K562 (cell line): ENCODE results near the gene RAD23B. TPM values are rescaled to one million over a fixed set of nuclear protein-coding genes. Genes with fewer than 3 reads are reported as not detected.

ENCODE experiments used
- ARID1B ChIP-seq: fragments of 450-650 bp; IDR thresholded peaks from 2 replicates; pipeline ENCODE4 v1.6.1; 2016; ENCODE audit warnings: antibody characterized with exemption, mild to moderate bottlenecking, inconsistent platforms
- ASH1L ChIP-seq: fragments of 450-650 bp; IDR thresholded peaks from 2 replicates; pipeline ENCODE4 v1.6.1; 2018; ENCODE audit warnings: borderline replicate concordance, mild to moderate bottlenecking, low read depth; ENCODE audit not compliant: partially characterized antibody
- CBFA2T2 ChIP-seq: fragments of 450-650 bp; conservative IDR thresholded peaks from 2 replicates; pipeline ENCODE4 v1.6.1; 2017; ENCODE audit warnings: mild to moderate bottlenecking
- CBFA2T3 ChIP-seq: fragments of 450-650 bp; IDR thresholded peaks from 2 replicates; pipeline ENCODE4 v1.6.1; 2017
- FOXA3 ChIP-seq, 2 experiments: fragments of 450-650 bp in 1 of 2; sonication (generic) in 1 of 2; formaldehyde crosslinking; IDR thresholded peaks in 1 of 2; conservative IDR thresholded peaks in 1 of 2; 2 replicates each; pipeline versions ENCODE4 v1.4.0 to v1.8.0; 2020 to 2022; ENCODE audit warnings: mild to moderate bottlenecking in 2 of 2, missing genetic modification reagents in 1 of 2
- HDAC2 ChIP-seq: fragments of 450-650 bp; IDR thresholded peaks from 2 replicates; pipeline ENCODE4 v1.6.1; 2016; ENCODE audit warnings: mild to moderate bottlenecking
- HDGF ChIP-seq: fragments of 450-650 bp; IDR thresholded peaks from 2 replicates; pipeline ENCODE4 v1.6.1; 2016
- KLF16 ChIP-seq: IDR thresholded peaks from 2 replicates; pipeline ENCODE4 v1.6.1; 2016; ENCODE audit warnings: antibody characterized with exemption
- LEF1 ChIP-seq: fragments of 450-650 bp; IDR thresholded peaks from 2 replicates; pipeline ENCODE4 v1.6.1; 2016; ENCODE audit warnings: mild to moderate bottlenecking
- NCOR1 ChIP-seq: fragments of 450-650 bp; IDR thresholded peaks from 2 replicates; pipeline ENCODE4 v1.6.1; 2016; ENCODE audit warnings: mild to moderate bottlenecking, moderate library complexity
- NFIC ChIP-seq: fragments of 450-650 bp; IDR thresholded peaks from 2 replicates; pipeline ENCODE4 v1.6.1; 2017; ENCODE audit warnings: mild to moderate bottlenecking, inconsistent platforms
- NFIX ChIP-seq: fragments of 250-450 bp; sonication (Bioruptor Pico); IDR thresholded peaks from 2 replicates; pipeline ENCODE4 v1.4.0; 2020; ENCODE audit warnings: low read depth, mild to moderate bottlenecking, moderate library complexity
- PML ChIP-seq: IDR thresholded peaks from 2 replicates; pipeline ENCODE4 v1.6.1; 2012; ENCODE audit warnings: low read length, inconsistent platforms
- PYGO2 ChIP-seq: fragments of 450-650 bp; IDR thresholded peaks from 2 replicates; pipeline ENCODE4 v1.6.1; 2016; ENCODE audit warnings: mild to moderate bottlenecking, missing genetic modification characterization, moderate library complexity, missing compliant biosample characterization
- SOX6 ChIP-seq: fragments of 450-650 bp; IDR thresholded peaks from 2 replicates; pipeline ENCODE4 v1.6.1; 2014; ENCODE audit warnings: mild to moderate bottlenecking
- TAL1 ChIP-seq: fragments of 450-650 bp; IDR thresholded peaks from 2 replicates; pipeline ENCODE4 v1.6.1; 2016; ENCODE audit warnings: mild to moderate bottlenecking
- TCF3 ChIP-seq: sonication (generic); formaldehyde crosslinking; IDR thresholded peaks from 2 replicates; pipeline ENCODE4 v1.4.0; 2020; ENCODE audit warnings: mild to moderate bottlenecking, missing genetic modification reagents
- TEAD4 ChIP-seq, 2 experiments: sonication (generic) in 1 of 2; formaldehyde crosslinking in 1 of 2; IDR thresholded peaks; 2 replicates each; pipeline versions ENCODE4 v1.6.1 to v1.8.0; 2012 to 2022; ENCODE audit warnings: borderline replicate concordance in 1 of 2, inconsistent platforms in 1 of 2, low read length in 1 of 2, mild to moderate bottlenecking in 1 of 2, missing genetic modification reagents in 1 of 2
- TRIM24 ChIP-seq, 2 experiments: fragments of 450-650 bp; IDR thresholded peaks; 2 replicates each; pipeline ENCODE4 v1.6.1; 2016
- ZC3H4 ChIP-seq: sonication (generic); formaldehyde crosslinking; IDR thresholded peaks from 2 replicates; pipeline ENCODE4 v1.9.0; 2021; ENCODE audit warnings: missing genetic modification reagents, borderline replicate concordance
- ZNF133 ChIP-seq: fragments of 250-450 bp; sonication (Bioruptor Pico); IDR thresholded peaks from 2 replicates; pipeline ENCODE4 v1.4.0; 2020; ENCODE audit warnings: mild to moderate bottlenecking
- polyA plus RNA-seq, 8 experiments: library from polyadenylated mRNA; depleted of rRNA in 4 of 8; stranded (reverse) in 5 of 8; unstranded in 3 of 8; fragments of >200 nt; fragmentation: Nextera tagmentation in 2 of 8; fragmentation: Illumina TruSeq in 1 of 8; extraction: Ambion mirVana in 2 of 8; extraction: Trizol in 1 of 8; gene quantifications; 2 replicates each; pipeline versions ENCODE4 v1.2.1 to v1.2.3, GENCODE V29; 2011 to 2014; ENCODE audit warnings: inconsistent platforms in 1 of 8, missing spikeins in 1 of 8
- total RNA-seq, 7 experiments: library from RNA; depleted of rRNA in 6 of 7; stranded (reverse); fragments of >200 nt in 6 of 7; fragmentation: Illumina TruSeq in 2 of 7; extraction: Trizol in 2 of 7; gene quantifications; 2 replicates each; pipeline versions ENCODE4 v1.2.1 to v1.2.3, GENCODE V29; 2011 to 2021; ENCODE audit warnings: low replicate concordance in 1 of 7

The RAD23B gene
- total and polyA plus RNA-seq, 9 of the 15 experiments (the other 6 are each of a cell fraction or from before 2014, with no cell fraction given), result 14.5 to 184 (median 114) TPM

GRCh38 chr9:107251756-107252322 is 31.2 kb upstream of the RAD23B start (continued):
- TF ChIP-seq NFIX (CRISPR knock-in tag), result no peak
- TF ChIP-seq ZC3H4 (CRISPR knock-in tag), result no peak
- TF ChIP-seq PYGO2 (tag), result no peak
- TF ChIP-seq TEAD4 (IDR thresholded peaks at IDR 0.05; ENCODE audit: low read length), result peak; percentile 89
- TF ChIP-seq TEAD4 (CRISPR knock-in tag; IDR thresholded peaks at IDR 0.05; ENCODE audit: borderline replicate concordance), result no peak
- peak; percentile 92 for TF ChIP-seq CBFA2T3
- peak; percentile 60 to 74; a peak in 2 of 4 replicates for TF ChIP-seq FOXA3 (CRISPR knock-in tag; conservative IDR thresholded peaks at IDR 0.05 in 1 of 2, IDR thresholded peaks at IDR 0.05 in 1 of 2)
- peak; percentile 78 for TF ChIP-seq ARID1B
- TF ChIP-seq LEF1, result peak; percentile 76; the same call in 1 of the 2 replicates
- no peak for TF ChIP-seq ASH1L
- peak; percentile 78 for TF ChIP-seq TCF3
- TF ChIP-seq NCOR1, result peak; percentile 78
- TF ChIP-seq CBFA2T2, result peak; percentile 88
- peak; percentile 71 for TF ChIP-seq SOX6
- peak; percentile 82 for TF ChIP-seq TAL1
- TF ChIP-seq HDAC2, result peak; percentile 63; the same call in 1 of the 2 replicates
- no peak for TF ChIP-seq HDGF
- no peak for TF ChIP-seq ZNF133 (CRISPR knock-in tag)
- TF ChIP-seq PML, result peak; percentile 61
- TF ChIP-seq NFIC, result peak; percentile 84
- TF ChIP-seq TRIM24 (IDR thresholded peaks at IDR 0.05), result peak; percentile 40 to 82; a peak in 2 of 4 replicates
- peak; percentile 18; the same call in 1 of the 2 replicates for TF ChIP-seq KLF16
